Ishikawa (cell line): ENCODE results near the gene B3GAT2.

Experiments used
- CEBPB ChIP-seq: IDR thresholded peaks from 2 replicates; pipeline ENCODE4 v1.6.1; 2012
- CREB1 ChIP-seq: IDR thresholded peaks from 2 replicates; pipeline ENCODE4 v1.6.1; 2012; ENCODE audit warnings: low read depth
- EP300 ChIP-seq: IDR thresholded peaks from 2 replicates; pipeline ENCODE4 v1.6.1; 2012; ENCODE audit warnings: borderline replicate concordance
- NFIC ChIP-seq: IDR thresholded peaks from 2 replicates; pipeline ENCODE4 v1.6.1; 2012
- RAD21 ChIP-seq: IDR thresholded peaks from 2 replicates; pipeline ENCODE4 v1.6.1; 2012; ENCODE audit warnings: low read depth
- REST ChIP-seq: IDR thresholded peaks from 2 replicates; pipeline ENCODE4 v1.6.1; 2012; ENCODE audit warnings: low read depth, mild to moderate bottlenecking
- USF1 ChIP-seq: IDR thresholded peaks from 2 replicates; pipeline ENCODE4 v1.6.1; 2012
- YY1 ChIP-seq: IDR thresholded peaks from 2 replicates; pipeline ENCODE4 v1.6.1; 2012; ENCODE audit warnings: low read depth

- TF ChIP-seq EP300 (no peak), RAD21 (no peak), YY1 (no peak), NFIC (no peak), REST (no peak), CEBPB (no peak), USF1 (no peak), CREB1 (no peak)
These were observed 136.1 kb downstream of the B3GAT2 start for GRCh38 chr6:70820778-70821177.
